ENCODE data around the gene SPAG16. TPM values are rescaled to one million over a fixed set of nuclear protein-coding genes. Genes with fewer than 3 reads are reported as not detected.

Gene SPAG16
- total and polyA plus RNA-seq, 3 donors from 2014 or later, result 69.7 to 111 (median 80.7) TPM

DNA sequence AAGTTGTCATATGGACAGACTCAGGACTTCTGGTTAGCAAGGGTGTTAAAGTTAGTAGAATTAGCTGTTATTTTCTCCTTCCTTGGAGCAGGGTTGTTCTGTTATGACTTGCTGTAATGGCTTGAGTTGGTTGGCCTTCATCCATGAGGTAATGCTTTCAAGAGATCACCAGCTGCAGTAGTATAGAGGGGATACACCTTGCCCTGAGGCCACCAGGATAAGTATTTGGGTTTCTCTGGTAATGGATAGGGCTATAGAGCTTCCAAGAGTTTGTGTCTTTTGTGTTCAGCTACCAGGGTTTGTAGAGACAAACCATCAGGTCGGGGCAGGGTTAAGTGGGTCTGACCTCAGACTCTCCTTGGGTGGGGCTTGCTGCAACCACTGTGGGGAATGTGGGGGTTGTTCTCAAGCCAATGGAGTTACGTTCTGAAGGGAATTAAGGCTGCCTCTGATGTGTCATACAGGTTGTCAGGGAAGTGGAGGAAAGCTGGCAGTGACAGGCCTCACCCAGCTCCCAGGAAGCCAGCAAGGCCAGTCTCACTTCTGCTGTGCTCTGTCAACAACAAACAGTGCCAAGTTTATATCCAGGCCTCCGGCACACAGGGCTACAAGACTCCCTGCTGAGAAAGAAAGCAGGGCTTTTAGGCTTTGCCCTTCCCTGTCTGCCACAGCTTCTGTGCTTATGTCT is 356.6 kb downstream of the SPAG16 start:
- WGBS, 2 donors, result 76 to 81% methylated on average over 3 of the region's 3 CpGs
- DNase-seq, result no peak
- H3K27ac ChIP-seq, result no peak overlapping the region
- no peaks in the 10 kb centered on the region for H3K9me3 ChIP-seq
- no peaks in the 10 kb centered on the region for H3K4me1 ChIP-seq
- intact Hi-C loops (cut with DNase I; ENCODE audit: low total_unique reads), result no loop called here
- H3K4me3 ChIP-seq, result no peak overlapping the region
- no peaks in the 10 kb centered on the region for H3K27me3 ChIP-seq
- TF ChIP-seq, protein P1, sequence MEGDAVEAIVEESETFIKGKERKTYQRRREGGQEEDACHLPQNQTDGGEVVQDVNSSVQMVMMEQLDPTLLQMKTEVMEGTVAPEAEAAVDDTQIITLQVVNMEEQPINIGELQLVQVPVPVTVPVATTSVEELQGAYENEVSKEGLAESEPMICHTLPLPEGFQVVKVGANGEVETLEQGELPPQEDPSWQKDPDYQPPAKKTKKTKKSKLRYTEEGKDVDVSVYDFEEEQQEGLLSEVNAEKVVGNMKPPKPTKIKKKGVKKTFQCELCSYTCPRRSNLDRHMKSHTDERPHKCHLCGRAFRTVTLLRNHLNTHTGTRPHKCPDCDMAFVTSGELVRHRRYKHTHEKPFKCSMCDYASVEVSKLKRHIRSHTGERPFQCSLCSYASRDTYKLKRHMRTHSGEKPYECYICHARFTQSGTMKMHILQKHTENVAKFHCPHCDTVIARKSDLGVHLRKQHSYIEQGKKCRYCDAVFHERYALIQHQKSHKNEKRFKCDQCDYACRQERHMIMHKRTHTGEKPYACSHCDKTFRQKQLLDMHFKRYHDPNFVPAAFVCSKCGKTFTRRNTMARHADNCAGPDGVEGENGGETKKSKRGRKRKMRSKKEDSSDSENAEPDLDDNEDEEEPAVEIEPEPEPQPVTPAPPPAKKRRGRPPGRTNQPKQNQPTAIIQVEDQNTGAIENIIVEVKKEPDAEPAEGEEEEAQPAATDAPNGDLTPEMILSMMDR (IDR thresholded peaks at IDR 0.05), result no peak
- TF ChIP-seq POLR2A (IDR thresholded peaks at IDR 0.05), result no peak
- H3K36me3 ChIP-seq (ENCODE audit: low read depth, missing control alignments), result no peaks in the 10 kb centered on the region

DNA sequence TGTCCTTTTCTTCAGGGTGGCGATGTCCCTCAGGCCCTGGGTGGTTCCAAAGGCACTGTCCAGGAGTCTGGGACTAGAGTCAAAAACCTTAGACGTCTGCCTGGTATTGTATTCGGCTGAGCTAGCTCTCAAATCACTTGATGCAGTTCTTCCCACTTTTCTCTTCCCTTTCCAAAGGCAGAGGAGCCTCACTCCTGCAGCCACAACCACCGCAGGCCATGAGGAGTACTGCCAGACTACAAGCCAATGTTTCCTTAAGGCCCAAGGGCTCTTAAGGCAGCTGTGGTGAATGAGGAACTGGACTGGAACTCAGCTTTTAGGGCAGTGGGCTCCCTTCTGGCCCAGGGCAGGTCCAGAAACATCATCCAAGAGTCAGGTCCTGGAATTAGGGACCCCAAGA is 360.7 kb downstream of the SPAG16 start:
- no peak overlapping the region for H3K4me3 ChIP-seq
- H3K27me3 ChIP-seq, result no peaks in the 10 kb centered on the region
- H3K9me3 ChIP-seq, result no peaks in the 10 kb centered on the region
- no peak for DNase-seq
- H3K36me3 ChIP-seq (ENCODE audit: low read depth, missing control alignments), result no peaks in the 10 kb centered on the region
- H3K27ac ChIP-seq, result no peak overlapping the region
- intact Hi-C loops (cut with DNase I; ENCODE audit: low total_unique reads), result no loop called here
- 89 to 93% methylated on average over 4 of the region's 4 CpGs for WGBS, 2 donors
- no peaks in the 10 kb centered on the region for H3K4me1 ChIP-seq
- no peak for TF ChIP-seq POLR2A (IDR thresholded peaks at IDR 0.05)
- TF ChIP-seq, protein P1 (IDR thresholded peaks at IDR 0.05), result no peak

DNA sequence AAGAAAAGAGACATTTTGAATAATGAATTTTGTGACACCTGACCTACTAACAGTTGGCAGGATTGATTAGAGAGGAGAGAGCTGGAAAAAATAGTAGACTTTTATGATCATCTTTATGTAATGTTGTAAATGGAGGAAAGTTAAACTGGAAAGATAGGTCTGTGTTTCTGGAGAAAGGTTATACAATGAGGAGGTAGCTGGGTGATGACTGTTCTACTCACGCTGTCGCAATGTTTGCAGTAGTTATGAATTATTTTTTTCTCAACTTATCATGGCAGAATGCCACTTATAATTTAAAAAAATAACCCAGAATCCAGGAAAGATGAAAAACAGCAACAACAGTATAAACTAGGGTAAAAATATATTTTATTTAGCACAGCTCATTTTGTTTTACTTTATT is 364.9 kb downstream of the SPAG16 start:
- Histone ChIP-seq H3K9me3 (no peaks in the 10 kb centered on the region), H3K36me3 (ENCODE audit: low read depth, missing control alignments) (no peaks in the 10 kb centered on the region), H3K27ac (no peak overlapping the region), H3K27me3 (no peaks in the 10 kb centered on the region), H3K4me1 (no peaks in the 10 kb centered on the region), H3K4me3 (no peak overlapping the region)
- TF ChIP-seq, protein P1 (IDR thresholded peaks at IDR 0.05), result no peak
- WGBS, 2 donors, result 82 to 92% methylated on average over 2 of the region's 2 CpGs
- intact Hi-C loops (cut with DNase I; ENCODE audit: low total_unique reads), result no loop called here
- DNase-seq, result no peak

DNA sequence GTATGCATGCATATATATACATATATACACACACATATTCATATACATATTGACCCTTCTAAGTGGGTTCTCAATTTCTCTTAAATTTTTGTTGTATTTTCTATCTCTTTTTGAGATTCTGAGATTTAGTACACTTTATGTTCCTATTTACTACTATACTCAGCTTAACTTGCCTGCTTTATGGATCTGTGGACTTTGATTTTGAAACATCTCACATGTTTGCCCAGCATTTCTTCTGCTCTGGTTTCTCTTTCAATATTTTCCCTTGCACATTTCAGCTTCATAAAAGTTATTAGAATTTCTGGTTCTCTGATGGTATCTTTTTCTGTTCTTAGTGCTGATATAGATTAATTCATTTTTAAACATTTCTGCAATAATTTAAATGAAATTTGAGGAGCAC is 380.6 kb downstream of the SPAG16 start:
- H3K4me3 ChIP-seq, result no peak overlapping the region
- no peaks in the 10 kb centered on the region for H3K9me3 ChIP-seq
- intact Hi-C loops (cut with DNase I; ENCODE audit: low total_unique reads), result no loop called here
- TF ChIP-seq, protein P1 (IDR thresholded peaks at IDR 0.05), result no peak
- TF ChIP-seq POLR2A (IDR thresholded peaks at IDR 0.05), result no peak
- no peaks in the 10 kb centered on the region for H3K36me3 ChIP-seq (ENCODE audit: low read depth, missing control alignments)
- H3K4me1 ChIP-seq, result no peaks in the 10 kb centered on the region
- H3K27me3 ChIP-seq, result no peaks in the 10 kb centered on the region
- no peak overlapping the region for H3K27ac ChIP-seq
- DNase-seq, result no peak

DNA sequence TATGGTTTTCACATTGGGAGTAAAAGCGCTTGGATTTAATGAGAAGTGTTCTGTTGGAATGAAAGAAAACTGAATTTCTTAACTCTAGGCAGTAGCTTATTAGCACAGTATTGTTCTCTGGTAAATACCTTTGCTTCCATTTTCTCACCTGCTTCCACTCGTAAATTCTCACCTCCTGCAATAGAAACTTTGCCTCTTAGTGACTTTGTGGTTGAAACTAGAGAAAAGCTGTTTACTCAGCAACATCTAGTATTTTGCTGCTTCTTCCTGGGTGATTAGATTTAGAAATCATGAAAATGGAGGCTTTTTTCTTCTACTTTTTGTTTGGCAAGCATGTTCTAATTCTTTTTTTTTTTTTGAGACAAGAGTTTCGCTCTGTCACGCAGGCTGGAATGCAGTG is 385.4 kb downstream of the SPAG16 start:
- H3K36me3 ChIP-seq (ENCODE audit: low read depth, missing control alignments), result no peaks in the 10 kb centered on the region
- no peaks in the 10 kb centered on the region for H3K27me3 ChIP-seq
- H3K4me3 ChIP-seq, result no peak overlapping the region
- no peak overlapping the region for H3K27ac ChIP-seq
- intact Hi-C loops (cut with DNase I; ENCODE audit: low total_unique reads), result no loop called here
- TF ChIP-seq, protein P1 (IDR thresholded peaks at IDR 0.05), result no peak
- DNase-seq, result no peak
- H3K9me3 ChIP-seq, result no peaks in the 10 kb centered on the region
- H3K4me1 ChIP-seq, result no peaks in the 10 kb centered on the region
- 88 to 89% methylated on average over 4 of the region's 4 CpGs for WGBS, 2 donors

Data from testis (tissue), 3 donors.